NCI-H2227 (cell line): ENCODE data around the gene PRRG4.
A peak's percentile ranks its signal among the peaks of the same experiment; 100 is the strongest.
"Not testable (repeated sequence)": the region's sequence is repeated elsewhere in the genome, so short reads cannot be mapped to it uniquely, and the experiment has no call there.

Source experiments
- DNase-seq: peaks from one replicate; lab custom pipeline; 2025; ENCODE audit not compliant: unreplicated experiment; lab: John Stamatoyannopoulos, UW

The PRRG4 gene

DNA sequence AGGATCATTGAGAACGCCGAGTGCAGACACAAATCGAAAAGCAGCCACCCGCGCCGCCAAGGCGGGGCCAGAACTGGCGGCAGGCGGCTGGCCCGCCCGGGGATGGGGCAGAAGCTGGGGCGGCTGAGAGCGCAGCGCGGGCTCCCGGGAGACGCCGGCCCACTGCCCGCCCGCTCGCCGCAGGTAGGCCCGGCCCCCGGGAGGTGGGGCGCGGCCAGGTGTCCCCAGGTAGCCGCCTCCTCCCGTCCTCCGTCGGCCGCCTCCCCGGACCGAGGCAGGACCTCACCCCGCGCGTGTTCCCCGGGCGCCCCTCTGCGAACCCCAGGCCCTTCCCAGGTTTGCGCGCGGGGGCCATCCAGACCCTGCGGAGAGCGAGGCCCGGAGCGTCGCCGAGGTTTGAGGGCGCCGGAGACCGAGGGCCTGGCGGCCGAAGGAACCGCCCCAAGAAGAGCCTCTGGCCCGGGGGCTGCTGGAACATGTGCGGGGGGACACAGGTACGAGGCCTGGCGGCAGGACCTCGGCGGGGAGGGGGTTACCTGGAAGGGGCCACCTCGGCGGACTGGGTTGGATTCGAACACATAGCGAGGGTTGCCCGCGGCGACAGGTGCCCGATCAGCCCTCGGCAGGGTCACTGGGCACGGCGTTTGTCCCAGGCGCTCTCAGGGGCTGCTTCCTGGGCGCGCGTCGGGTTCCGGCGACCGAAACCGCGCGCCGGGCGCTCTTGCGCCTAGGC, at the start of gene PRRG4:
PRRG4 (plus strand) TSS at position 248 of the 733 bp plus-strand sequence. CDS start 603 bp downstream, outside the sequence.
- peak; percentile 33 for DNase-seq

GRCh38 chr11:32780839-32781238, 48.9 kb upstream of the PRRG4 start:
- DNase-seq, result not testable (repeated sequence)

GRCh38 chr11:32781721-32782120, 48.0 kb upstream of the PRRG4 start:
- DNase-seq, result no peak

- no peak for DNase-seq
These were observed 44.5 kb upstream of the PRRG4 start for GRCh38 chr11:32785262-32785661.

GRCh38 chr11:32786811-32787210, 42.9 kb upstream of the PRRG4 start:
- DNase-seq, result no peak

DNA sequence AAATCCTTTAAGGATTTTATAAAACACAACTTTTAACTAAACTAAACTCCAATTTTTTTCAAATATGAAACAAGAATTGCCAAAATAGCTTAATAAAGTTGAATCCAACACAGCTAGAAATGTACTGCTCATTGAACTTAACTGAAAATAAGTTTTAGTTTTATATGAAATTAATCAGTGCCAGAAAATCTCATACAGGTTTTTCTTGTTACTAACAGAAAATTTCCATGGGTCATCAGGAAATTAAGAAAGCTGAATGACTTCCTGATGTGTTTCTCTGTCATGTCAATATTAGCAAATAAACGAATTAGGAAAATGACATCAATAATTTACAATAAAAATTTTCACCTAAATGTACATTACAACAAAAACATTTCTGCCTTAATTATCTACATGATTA, 38.8 kb upstream of the PRRG4 start:
- DNase-seq, result no peak

DNA sequence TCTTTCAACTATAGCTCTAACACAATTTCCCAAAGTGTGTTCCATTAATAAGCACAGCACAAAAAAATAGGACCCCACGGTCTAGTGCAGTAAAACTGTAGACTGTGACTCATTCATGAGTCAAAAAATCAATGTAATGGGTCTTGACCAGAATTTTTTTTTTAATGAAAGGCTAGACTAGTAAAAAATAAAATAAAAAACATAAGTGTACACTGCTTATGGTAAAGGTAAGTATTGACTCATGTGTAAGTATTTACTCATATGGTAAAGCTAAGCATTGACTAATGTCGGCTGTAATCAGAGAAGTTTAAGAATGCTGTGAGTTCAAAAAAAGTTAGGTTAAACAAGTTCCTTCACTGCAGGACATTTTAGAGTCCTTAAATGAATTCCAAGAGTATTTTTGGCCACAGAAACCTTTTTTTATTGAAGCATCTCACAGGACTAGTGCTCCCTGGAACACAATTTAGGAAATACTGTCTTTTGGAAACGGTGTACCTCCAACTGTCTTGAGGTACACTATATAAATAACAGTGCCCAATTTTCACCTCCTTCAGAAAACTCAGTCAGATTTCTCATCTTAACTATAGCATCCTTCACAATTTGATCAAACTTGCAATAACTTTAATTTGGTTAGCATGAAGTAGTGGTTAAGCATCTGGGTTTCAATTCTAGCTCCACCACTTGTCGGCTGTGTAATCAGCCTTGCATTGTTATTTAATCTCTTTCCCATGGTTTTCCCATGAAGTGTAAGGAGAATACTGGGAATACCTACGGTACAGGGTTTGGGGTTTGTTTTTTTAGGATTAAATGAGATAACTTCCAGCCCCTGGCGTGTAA, 37.4 kb upstream of the PRRG4 start:
- no peak for DNase-seq

- peak; percentile 63 for DNase-seq
These were observed 36.7 kb upstream of the PRRG4 start for GRCh38 chr11:32792948-32793475.

- no peak for DNase-seq
These were observed 35.3 kb upstream of the PRRG4 start, which contains the start of gene CCDC73 for GRCh38 chr11:32794439-32794838. Gene CCDC73, minus strand, starts transcription at chr11:32794662. Its CDS starts 34,419 bp downstream, at chr11:32760243.

DNA sequence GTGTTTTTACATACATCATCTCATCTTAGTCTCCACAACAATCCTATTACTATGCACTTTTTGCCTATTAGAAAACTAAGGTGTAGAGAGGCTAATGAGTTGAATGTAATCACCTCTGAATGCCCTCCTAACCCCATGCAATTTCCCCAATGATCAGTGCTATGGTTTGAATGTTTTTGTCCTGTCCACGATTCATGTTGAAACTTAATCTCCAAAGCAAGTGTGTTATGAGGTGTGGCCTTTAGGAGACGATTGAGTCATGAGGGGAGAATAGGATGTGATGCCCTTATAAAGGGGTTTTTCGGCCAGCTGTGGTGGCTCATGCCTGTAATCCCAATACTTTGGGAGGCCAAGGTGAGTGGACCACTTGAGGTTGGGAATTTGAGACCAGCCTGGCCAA, 33.3 kb upstream of the PRRG4 start:
- DNase-seq, result no peak

- DNase-seq, result peak; percentile 60
These were observed 20.4 kb upstream of the PRRG4 start for GRCh38 chr11:32809313-32809712.

DNA sequence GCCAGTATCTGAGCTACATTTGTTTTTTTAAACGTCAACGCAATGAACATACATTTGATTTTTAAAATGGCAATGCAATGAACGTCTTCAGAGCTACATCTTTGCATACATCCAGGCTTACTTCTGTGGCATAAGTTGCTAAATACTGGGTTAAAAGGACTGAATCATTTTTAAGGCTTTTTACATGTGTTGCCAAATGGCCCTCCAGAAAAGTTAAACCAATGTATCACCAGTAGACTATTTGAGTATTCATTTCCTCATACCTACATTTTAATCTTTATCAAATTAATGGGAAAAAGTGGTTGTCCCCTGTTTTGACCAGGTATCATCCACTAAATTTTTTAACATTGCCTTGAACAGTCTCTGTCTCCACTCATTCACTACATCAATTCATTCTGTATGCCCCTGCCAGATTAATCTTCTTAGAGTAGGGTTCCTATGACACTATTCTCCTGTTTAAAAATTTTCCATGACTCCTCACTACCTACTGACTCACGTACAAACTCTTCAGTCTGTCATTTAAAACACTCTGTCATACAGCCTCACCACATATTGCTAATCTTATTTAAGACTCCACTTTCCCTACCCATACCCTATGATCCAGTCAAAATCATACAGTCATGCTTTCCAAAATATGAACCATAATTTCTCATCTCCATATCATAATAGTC, 12.4 kb upstream of the PRRG4 start:
- no peak for DNase-seq

- no peak for DNase-seq
These were observed 11.9 kb upstream of the PRRG4 start for GRCh38 chr11:32817852-32818183.

DNA sequence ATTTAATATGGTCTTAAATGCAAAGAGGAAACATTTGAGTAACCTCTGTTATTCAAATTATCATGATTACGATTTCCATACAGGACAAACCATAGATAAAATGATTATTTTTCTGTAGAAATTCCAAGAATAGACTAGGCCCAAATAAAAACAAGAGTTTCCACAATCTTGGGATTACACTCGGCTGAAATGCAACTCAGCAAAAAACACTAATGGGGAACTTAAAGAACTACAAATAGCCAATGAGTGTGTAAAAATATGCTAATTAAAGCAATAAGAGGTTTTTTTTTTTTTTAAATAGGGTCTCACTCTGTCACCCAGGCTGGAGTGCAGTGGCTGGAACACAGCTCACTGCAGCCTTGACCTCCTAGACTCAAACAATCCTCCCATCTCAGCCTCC, 10.5 kb upstream of the PRRG4 start:
- DNase-seq, result no peak

- DNase-seq, result no peak
These were observed 9.2 kb upstream of the PRRG4 start for GRCh38 chr11:32820497-32820896.

DNA sequence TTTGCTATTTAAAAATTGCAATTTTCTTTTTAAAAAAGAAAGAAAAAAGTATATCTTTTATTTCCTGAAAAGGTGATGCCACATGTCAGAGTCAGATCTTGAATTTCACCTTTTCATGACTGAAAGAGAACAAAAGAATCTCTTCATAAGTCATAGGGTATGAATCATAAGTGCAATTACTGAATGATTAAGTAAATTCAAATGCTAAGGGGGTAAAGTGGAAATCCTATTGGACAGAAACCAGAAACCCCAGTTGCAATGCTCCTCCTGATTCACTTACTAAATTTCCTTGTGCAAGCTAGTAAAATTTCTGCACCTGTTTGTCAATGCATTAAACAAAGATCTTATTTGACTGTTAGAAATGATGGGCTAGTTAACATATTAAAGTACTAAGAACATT, 8.2 kb upstream of the PRRG4 start:
- DNase-seq, result no peak

DNA sequence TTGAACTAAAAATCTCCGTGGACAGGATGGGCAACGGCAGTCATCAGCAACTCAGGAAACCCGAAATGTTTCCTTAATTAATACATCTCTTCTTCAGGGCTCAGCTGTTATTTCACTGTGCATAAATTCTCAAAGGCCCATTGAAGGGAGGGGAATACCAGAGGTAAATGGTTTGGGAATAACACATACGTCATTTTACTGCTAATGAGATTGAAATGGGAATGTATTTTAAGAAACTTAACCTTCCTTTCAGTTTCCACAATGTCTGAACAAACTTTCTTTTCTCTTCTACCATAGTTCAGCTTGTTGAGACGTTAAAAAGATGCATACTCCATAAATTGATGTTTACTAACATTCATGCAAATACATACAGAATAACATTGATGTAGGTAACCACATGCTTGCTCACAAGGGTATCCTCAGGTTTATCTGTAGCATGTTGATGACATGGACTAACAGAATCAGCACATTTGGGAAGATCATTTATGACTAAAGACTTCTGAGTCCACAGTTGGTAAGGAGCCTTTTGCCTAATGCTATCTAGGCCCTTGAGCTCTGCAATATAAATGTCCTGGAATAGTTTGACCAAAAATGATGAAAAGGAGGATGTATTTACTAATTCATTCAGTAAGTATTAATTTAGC, 7.7 kb upstream of the PRRG4 start:
- DNase-seq, result no peak

DNA sequence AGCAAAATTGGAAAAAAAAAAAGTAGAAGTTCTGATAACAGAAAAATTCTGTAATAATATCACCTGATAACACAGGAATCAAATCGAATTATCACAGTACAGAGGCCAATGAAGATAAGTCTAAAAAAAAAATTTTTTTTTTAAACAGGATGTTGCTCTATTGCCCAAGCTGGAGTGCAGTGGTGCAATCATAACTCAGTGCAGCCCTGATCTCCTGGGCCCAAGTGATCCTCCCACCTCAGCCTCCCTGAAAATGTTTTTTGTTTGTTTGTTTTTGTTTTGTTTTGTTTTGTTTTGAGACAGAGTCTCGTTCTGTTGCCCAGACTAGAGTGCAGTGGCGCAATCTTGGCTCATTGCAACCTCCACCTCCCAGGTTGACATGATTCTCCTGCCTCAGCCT, 6.1 kb upstream of the PRRG4 start:
- not testable (repeated sequence) for DNase-seq

GRCh38 chr11:32826113-32826512, 3.6 kb upstream of the PRRG4 start:
- no peak for DNase-seq

- no peak for DNase-seq
These were observed 2.5 kb upstream of the PRRG4 start for GRCh38 chr11:32827276-32827675.

- no peak for DNase-seq
These were observed 509 bp upstream of the PRRG4 start for GRCh38 chr11:32829157-32829679.
